ENCODE data around the gene CST6.

CST6 gene

GRCh38 chr11:66051766-66052663 is 40.2 kb downstream of the CST6 start, which contains the start of gene SF3B2:
Gene SF3B2 (plus strand): TSS chr11:66052364. CDS start chr11:66052385, 21 bp downstream.
- TF ChIP-seq CTCF (IDR thresholded peaks at IDR 0.05; ENCODE audit: low read length) (no peak), EZH2 (IDR thresholded peaks at IDR 0.05; ENCODE audit: borderline replicate concordance, low read length) (no peak)
- no peaks in the 10 kb centered on the region for H3K9me3 ChIP-seq (ENCODE audit: low read length)
- H3K27me3 ChIP-seq (ENCODE audit: insufficient read depth, low read length), result no peaks in the 10 kb centered on the region
- H2AFZ ChIP-seq (ENCODE audit: low read length), result no peak within 1 kb of the TSS
- H3K4me1 ChIP-seq (ENCODE audit: insufficient read depth, low read length, severe bottlenecking), result peaks cover 25% of the 10 kb centered on the region
- H3F3A ChIP-seq (ENCODE audit: insufficient read depth, low read length), result no peaks in the 10 kb centered on the region
- peaks cover 35% of the 10 kb centered on the region for H3K36me3 ChIP-seq (ENCODE audit: insufficient read depth, low read length)
- peak within 1 kb of the TSS; percentile 88 for H3K4me2 ChIP-seq (ENCODE audit: low read length)
- peaks cover 16% of the 10 kb centered on the region for H3K79me2 ChIP-seq (ENCODE audit: insufficient read depth, low read length)
- no peaks in the 10 kb centered on the region for H4K20me1 ChIP-seq (ENCODE audit: insufficient read depth, low read length)
- peak within 1 kb of the TSS; percentile 80 for H3K9ac ChIP-seq (ENCODE audit: low read length)
- peak within 1 kb of the TSS; percentile 91 for H3K4me3 ChIP-seq (ENCODE audit: low read depth, low read length, poor library complexity, severe bottlenecking)
- peak within 1 kb of the TSS; percentile 27 for H3K27ac ChIP-seq (ENCODE audit: low read depth, low read length, poor library complexity, severe bottlenecking)
- no peaks in the 10 kb centered on the region for H3K9me2 ChIP-seq (ENCODE audit: low read depth, low read length)

- H3K4me3 ChIP-seq (ENCODE audit: low read depth, low read length, poor library complexity, severe bottlenecking), result peak overlapping the region; percentile 91
- TF ChIP-seq EZH2 (IDR thresholded peaks at IDR 0.05; ENCODE audit: borderline replicate concordance, low read length) (no peak), CTCF (IDR thresholded peaks at IDR 0.05; ENCODE audit: low read length) (no peak)
- H3K36me3 ChIP-seq (ENCODE audit: insufficient read depth, low read length), result peaks cover 40% of the 10 kb centered on the region
- no peak overlapping the region for H3K27ac ChIP-seq (ENCODE audit: low read depth, low read length, poor library complexity, severe bottlenecking)
- H3K27me3 ChIP-seq (ENCODE audit: insufficient read depth, low read length), result no peaks in the 10 kb centered on the region
- H3K4me2 ChIP-seq (ENCODE audit: low read length), result peak overlapping the region; percentile 81
- peak overlapping the region; percentile 80 for H3K9ac ChIP-seq (ENCODE audit: low read length)
- no peaks in the 10 kb centered on the region for H3F3A ChIP-seq (ENCODE audit: insufficient read depth, low read length)
- H3K4me1 ChIP-seq (ENCODE audit: insufficient read depth, low read length, severe bottlenecking), result peaks cover 25% of the 10 kb centered on the region
- peaks cover 16% of the 10 kb centered on the region for H3K79me2 ChIP-seq (ENCODE audit: insufficient read depth, low read length)
- H2AFZ ChIP-seq (ENCODE audit: low read length), result no peak overlapping the region
- H3K9me3 ChIP-seq (ENCODE audit: low read length), result no peaks in the 10 kb centered on the region
- no peaks in the 10 kb centered on the region for H4K20me1 ChIP-seq (ENCODE audit: insufficient read depth, low read length)
- no peaks in the 10 kb centered on the region for H3K9me2 ChIP-seq (ENCODE audit: low read depth, low read length)
Measured at GRCh38 chr11:66052664-66052982, 40.8 kb downstream of the CST6 start.

GRCh38 chr11:66055021-66055420 is 43.2 kb downstream of the CST6 start:
- H3K9me3 ChIP-seq (ENCODE audit: low read length), result no peaks in the 10 kb centered on the region
- peaks cover 16% of the 10 kb centered on the region for H3K79me2 ChIP-seq (ENCODE audit: insufficient read depth, low read length)
- H3K27ac ChIP-seq (ENCODE audit: low read depth, low read length, poor library complexity, severe bottlenecking), result no peak overlapping the region
- peaks cover 63% of the 10 kb centered on the region for H3K36me3 ChIP-seq (ENCODE audit: insufficient read depth, low read length)
- H3K9me2 ChIP-seq (ENCODE audit: low read depth, low read length), result no peaks in the 10 kb centered on the region
- no peaks in the 10 kb centered on the region for H3F3A ChIP-seq (ENCODE audit: insufficient read depth, low read length)
- no peak overlapping the region for H3K9ac ChIP-seq (ENCODE audit: low read length)
- H3K27me3 ChIP-seq (ENCODE audit: insufficient read depth, low read length), result no peaks in the 10 kb centered on the region
- H3K4me1 ChIP-seq (ENCODE audit: insufficient read depth, low read length, severe bottlenecking), result peaks cover 22% of the 10 kb centered on the region
- no peak overlapping the region for H2AFZ ChIP-seq (ENCODE audit: low read length)
- H3K4me2 ChIP-seq (ENCODE audit: low read length), result no peak overlapping the region
- no peak for TF ChIP-seq EZH2 (IDR thresholded peaks at IDR 0.05; ENCODE audit: borderline replicate concordance, low read length)
- TF ChIP-seq CTCF (IDR thresholded peaks at IDR 0.05; ENCODE audit: low read length), result no peak
- no peaks in the 10 kb centered on the region for H4K20me1 ChIP-seq (ENCODE audit: insufficient read depth, low read length)
- no peak overlapping the region for H3K4me3 ChIP-seq (ENCODE audit: low read depth, low read length, poor library complexity, severe bottlenecking)

Data from OCI-LY1 (cell line).